H9 (cell line): ENCODE data around the gene CBFA2T2. TPM values are rescaled to one million over a fixed set of nuclear protein-coding genes. Genes with fewer than 3 reads are reported as not detected.
"Not testable (repeated sequence)": the region's sequence is repeated elsewhere in the genome, so short reads cannot be mapped to it uniquely, and the experiment has no call there.

Experiments
- DNase-seq: peaks from one replicate; pipeline ENCODE4 v3.0.0-alpha.2; 2017
- H2AFZ ChIP-seq: one replicate; pipeline ENCODE4 v1.6.1; 2013; ENCODE audit warnings: mild to moderate bottlenecking, low read length, control low read depth, moderate library complexity
- H2AK5ac ChIP-seq: 2 replicates; pipeline ENCODE4 v1.6.1; 2013; ENCODE audit warnings: low read length, control low read depth, mixed read lengths; ENCODE audit not compliant: insufficient read length
- H2BK120ac ChIP-seq: one replicate; pipeline ENCODE4 v1.6.1; 2013; ENCODE audit warnings: low read depth, mild to moderate bottlenecking, low read length, control low read depth, inconsistent platforms; ENCODE audit not compliant: poor library complexity, severe bottlenecking
- H2BK12ac ChIP-seq: 2 replicates; pipeline ENCODE4 v1.6.1; 2013; ENCODE audit warnings: low read length, control low read depth, mixed read lengths, low read depth; ENCODE audit not compliant: insufficient read length
- H2BK15ac ChIP-seq: 2 replicates; pipeline ENCODE4 v1.6.1; 2013; ENCODE audit warnings: low read depth, low read length, control low read depth
- H2BK20ac ChIP-seq: one replicate; pipeline ENCODE4 v1.6.1; 2013; ENCODE audit warnings: low read depth, mild to moderate bottlenecking, low read length, control low read depth, inconsistent platforms; ENCODE audit not compliant: poor library complexity, severe bottlenecking
- H2BK5ac ChIP-seq: 2 replicates; pipeline ENCODE4 v1.6.1; 2013; ENCODE audit warnings: low read length, control low read depth, mixed read lengths; ENCODE audit not compliant: insufficient read length
- H3K14ac ChIP-seq: 2 replicates; pipeline ENCODE4 v1.6.1; 2013; ENCODE audit warnings: low read length, control low read depth; ENCODE audit not compliant: insufficient read depth
- H3K18ac ChIP-seq: 2 replicates; pipeline ENCODE4 v1.6.1; 2013; ENCODE audit warnings: low read depth, mild to moderate bottlenecking, mixed read lengths, low read length, control low read depth; ENCODE audit not compliant: insufficient read length
- H3K23ac ChIP-seq: 2 replicates; pipeline ENCODE4 v1.6.1; 2013; ENCODE audit warnings: low read length, control low read depth, mixed read lengths, low read depth; ENCODE audit not compliant: insufficient read length
- H3K23me2 ChIP-seq: 2 replicates; pipeline ENCODE4 v1.6.1; 2013; ENCODE audit warnings: low read depth, mild to moderate bottlenecking, mixed read lengths, low read length, control low read depth; ENCODE audit not compliant: insufficient read length, poor library complexity, severe bottlenecking
- H3K27ac ChIP-seq: 2 replicates; pipeline ENCODE4 v1.5.1; 2013; ENCODE audit warnings: low read length, control low read depth, mixed read lengths, low read depth; ENCODE audit not compliant: insufficient read length
- H3K27me3 ChIP-seq: 2 replicates; pipeline ENCODE4 v1.6.1; 2013; ENCODE audit warnings: low read length, control low read depth, inconsistent platforms; ENCODE audit not compliant: insufficient read depth
- H3K4ac ChIP-seq: 2 replicates; pipeline ENCODE4 v1.6.1; 2013; ENCODE audit warnings: low read depth, mild to moderate bottlenecking, control low read depth, inconsistent platforms, low read length, moderate library complexity
- H3K4me1 ChIP-seq: 2 replicates; pipeline ENCODE4 v1.6.1; 2013; ENCODE audit warnings: low read length, control low read depth, inconsistent platforms; ENCODE audit not compliant: insufficient read depth
- H3K4me2 ChIP-seq: 2 replicates; pipeline ENCODE4 v1.6.1; 2013; ENCODE audit warnings: low read length, control low read depth, mixed read lengths; ENCODE audit not compliant: insufficient read length, insufficient read depth
- H3K56ac ChIP-seq: 2 replicates; pipeline ENCODE4 v1.6.1; 2013; ENCODE audit warnings: low read depth, mild to moderate bottlenecking, mixed read lengths, low read length, control low read depth; ENCODE audit not compliant: insufficient read length
- H3K79me1 ChIP-seq: 2 replicates; pipeline ENCODE4 v1.6.1; 2013; ENCODE audit warnings: low read depth, mild to moderate bottlenecking, moderate library complexity, low read length, control low read depth, inconsistent platforms; ENCODE audit not compliant: insufficient read depth, poor library complexity, severe bottlenecking
- H3K79me2 ChIP-seq: 2 replicates; pipeline ENCODE4 v1.6.1; 2013; ENCODE audit warnings: low read length, control low read depth, inconsistent platforms; ENCODE audit not compliant: insufficient read depth
- H3K9ac ChIP-seq: 2 replicates; pipeline ENCODE4 v1.6.1; 2013; ENCODE audit warnings: low read length, control low read depth, mixed read lengths; ENCODE audit not compliant: insufficient read length; ENCODE audit errors: extremely low read depth
- H3K9me3 ChIP-seq: one replicate; pipeline ENCODE4 v1.6.1; 2013; ENCODE audit warnings: low read depth, low read length, inconsistent platforms; ENCODE audit not compliant: control insufficient read depth
- H3T11ph ChIP-seq: one replicate; pipeline ENCODE4 v1.6.1; 2013; ENCODE audit warnings: mild to moderate bottlenecking, low read length, control low read depth, inconsistent platforms
- H4K20me1 ChIP-seq: one replicate; pipeline ENCODE4 v1.6.1; 2013; ENCODE audit not compliant: control insufficient read depth, insufficient read length, insufficient read depth
- H4K5ac ChIP-seq: 2 replicates; pipeline ENCODE4 v1.6.1; 2013; ENCODE audit warnings: low read depth, mild to moderate bottlenecking, mixed read lengths, low read length, control low read depth; ENCODE audit not compliant: insufficient read length
- H4K8ac ChIP-seq: replicated peaks from 2 replicates; pipeline ENCODE4 v1.6.1; 2013; ENCODE audit warnings: low read length, control low read depth, mixed read lengths, low read depth; ENCODE audit not compliant: insufficient read length
- H4K91ac ChIP-seq: 2 replicates; pipeline ENCODE4 v1.6.1; 2013; ENCODE audit warnings: low read depth, mild to moderate bottlenecking, moderate library complexity, mixed read lengths, low read length, control low read depth; ENCODE audit not compliant: insufficient read length
- H3K27ac Mint-ChIP-seq, 3 experiments: 2 replicates in 2 of 3; 3 replicates in 1 of 3; pipeline ENCODE4 v1.8.0; 2020 to 2021; ENCODE audit warnings: mixed read lengths in 3 of 3, mild to moderate bottlenecking in 1 of 3, moderate library complexity in 1 of 3
- H3K27me3 Mint-ChIP-seq: 2 replicates; pipeline ENCODE4 v1.8.0; 2021; ENCODE audit warnings: low read depth, mild to moderate bottlenecking, moderate library complexity, mixed read lengths
- H3K36me3 Mint-ChIP-seq, 3 experiments: 2 replicates in 2 of 3; 3 replicates in 1 of 3; pipeline ENCODE4 v1.8.0; 2020 to 2021; ENCODE audit warnings: low read depth in 3 of 3, mixed read lengths in 3 of 3; ENCODE audit not compliant: insufficient read depth in 1 of 3
- H3K4me1 Mint-ChIP-seq, 2 experiments: 2 replicates each; pipeline ENCODE4 v1.8.0; 2020; ENCODE audit warnings: mixed read lengths in 2 of 2
- H3K4me3 Mint-ChIP-seq, 2 experiments: 2 replicates in 1 of 2; 3 replicates in 1 of 2; pipeline ENCODE4 v1.8.0; 2020 to 2021; ENCODE audit warnings: mild to moderate bottlenecking in 2 of 2, mixed read lengths in 2 of 2, moderate library complexity in 1 of 2
- H3K9me3 Mint-ChIP-seq, 2 experiments: 2 replicates in 1 of 2; 3 replicates in 1 of 2; pipeline ENCODE4 v1.8.0; 2020; ENCODE audit warnings: mild to moderate bottlenecking in 2 of 2, mixed read lengths in 2 of 2, moderate library complexity in 1 of 2
- WGBS: extraction: QIAGEN DNeasy Blood & Tissue Kit; methylation state at CpG from one replicate; pipeline ENCODE4 v1.1.7; 2013; ENCODE audit warnings: missing lambda C conversion rate, low lambda C conversion rate, mixed read lengths; ENCODE audit not compliant: insufficient read length; ENCODE audit errors: extremely low coverage; 5-methylcytosine and 5-hydroxymethylcytosine counted together
- total RNA-seq: library from RNA; stranded (reverse); gene quantifications from 2 replicates; pipeline ENCODE4 v1.2.1, GENCODE V29; 2021

The CBFA2T2 gene
- total RNA-seq, 1 experiment from 2014 or later = 11.2 TPM

DNA sequence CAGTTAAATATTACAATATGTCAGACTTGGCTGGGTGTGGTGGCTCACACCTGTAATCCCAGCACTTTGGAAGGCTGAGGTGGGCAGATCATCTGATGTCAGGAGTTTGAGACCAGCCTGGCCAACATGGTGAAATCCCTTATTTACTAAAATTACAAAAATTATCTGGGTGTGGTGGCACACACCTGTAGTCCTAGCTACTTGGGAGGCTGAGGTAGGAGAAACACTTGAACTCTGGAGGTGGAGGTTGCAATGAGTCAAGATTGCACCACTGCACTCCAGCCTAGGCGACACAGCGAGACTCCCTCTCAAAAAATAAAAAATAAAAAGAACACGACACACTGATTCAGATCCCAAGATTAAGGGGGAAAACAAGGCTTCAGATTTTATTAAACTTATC is 19.2 kb downstream of the CBFA2T2 start:
- not testable (repeated sequence) for H3K4ac ChIP-seq, H3K27me3 Mint-ChIP-seq, H4K20me1 ChIP-seq, H3K56ac ChIP-seq, H2AFZ ChIP-seq, H3K79me1 ChIP-seq, H3K4me1 ChIP-seq, H3K9ac ChIP-seq, H2BK120ac ChIP-seq, H2BK20ac ChIP-seq, H2BK12ac ChIP-seq, H3K18ac ChIP-seq, H3K9me3 Mint-ChIP-seq, H3K27ac ChIP-seq, H3T11ph ChIP-seq, H3K79me2 ChIP-seq, H4K5ac ChIP-seq, H3K27ac Mint-ChIP-seq, H3K23me2 ChIP-seq, H4K91ac ChIP-seq, H3K9me3 ChIP-seq, H2BK15ac ChIP-seq, H3K14ac ChIP-seq, DNase-seq, H3K4me3 Mint-ChIP-seq, H4K8ac ChIP-seq, H2AK5ac ChIP-seq, H3K27me3 ChIP-seq, H3K23ac ChIP-seq, H2BK5ac ChIP-seq, H3K4me1 Mint-ChIP-seq, H3K4me2 ChIP-seq
- peaks cover 6 to 10% (median 9%) of the 10 kb centered on the region in 3 experiments; a peak in 6 of 7 replicates for H3K36me3 Mint-ChIP-seq
- no CpG with 5 or more reads among the region's 3 CpGs for WGBS

DNA sequence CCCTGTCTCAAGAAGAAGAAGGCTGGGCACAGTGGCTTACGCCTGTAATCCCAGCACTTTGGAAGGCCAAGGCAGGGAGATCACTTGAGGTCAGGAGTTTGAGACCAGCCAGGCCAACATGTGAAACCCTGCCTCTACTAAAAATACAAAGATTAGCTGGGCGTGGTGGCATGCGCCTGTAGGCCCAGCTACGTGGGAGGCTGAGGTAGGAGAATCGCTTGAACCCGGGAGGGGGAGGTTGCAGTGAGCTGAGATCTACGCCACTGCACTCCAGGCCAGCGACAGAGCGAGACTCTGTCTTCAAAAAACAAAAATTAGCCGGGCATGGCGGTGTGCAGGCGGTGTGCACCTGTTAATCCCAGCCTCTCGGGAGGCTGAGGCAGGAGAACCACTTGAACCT is 22.0 kb downstream of the CBFA2T2 start:
- not testable (repeated sequence) for H3K4me2 ChIP-seq, H3K4me3 Mint-ChIP-seq, H2BK5ac ChIP-seq, H2BK15ac ChIP-seq, H4K8ac ChIP-seq, H3K27ac Mint-ChIP-seq, H2BK120ac ChIP-seq, H3K4me1 ChIP-seq, H3K4ac ChIP-seq, H3K23ac ChIP-seq, H4K91ac ChIP-seq, H2AFZ ChIP-seq, H2BK20ac ChIP-seq, H3K79me1 ChIP-seq, DNase-seq, H3K9me3 Mint-ChIP-seq, H3K9me3 ChIP-seq, H3K18ac ChIP-seq, H3K27me3 ChIP-seq, H3K56ac ChIP-seq, H4K20me1 ChIP-seq, H3K27ac ChIP-seq, H2AK5ac ChIP-seq, H3K4me1 Mint-ChIP-seq, H3K27me3 Mint-ChIP-seq, H3T11ph ChIP-seq, H3K9ac ChIP-seq, H3K79me2 ChIP-seq, H2BK12ac ChIP-seq, H3K23me2 ChIP-seq, H4K5ac ChIP-seq, H3K14ac ChIP-seq
- H3K36me3 Mint-ChIP-seq = peaks cover 6 to 14% (median 9%) of the 10 kb centered on the region in 3 experiments; a peak in 6 of 7 replicates
- no CpG with 5 or more reads among the region's 13 CpGs for WGBS
